Right forelimb (tissue), 1 donor: ENCODE measurements around the gene POLA1.

Experiments used
- DNase-seq: peaks from one replicate; pipeline ENCODE4 v3.0.0-alpha.2; 2018

Gene POLA1

DNA sequence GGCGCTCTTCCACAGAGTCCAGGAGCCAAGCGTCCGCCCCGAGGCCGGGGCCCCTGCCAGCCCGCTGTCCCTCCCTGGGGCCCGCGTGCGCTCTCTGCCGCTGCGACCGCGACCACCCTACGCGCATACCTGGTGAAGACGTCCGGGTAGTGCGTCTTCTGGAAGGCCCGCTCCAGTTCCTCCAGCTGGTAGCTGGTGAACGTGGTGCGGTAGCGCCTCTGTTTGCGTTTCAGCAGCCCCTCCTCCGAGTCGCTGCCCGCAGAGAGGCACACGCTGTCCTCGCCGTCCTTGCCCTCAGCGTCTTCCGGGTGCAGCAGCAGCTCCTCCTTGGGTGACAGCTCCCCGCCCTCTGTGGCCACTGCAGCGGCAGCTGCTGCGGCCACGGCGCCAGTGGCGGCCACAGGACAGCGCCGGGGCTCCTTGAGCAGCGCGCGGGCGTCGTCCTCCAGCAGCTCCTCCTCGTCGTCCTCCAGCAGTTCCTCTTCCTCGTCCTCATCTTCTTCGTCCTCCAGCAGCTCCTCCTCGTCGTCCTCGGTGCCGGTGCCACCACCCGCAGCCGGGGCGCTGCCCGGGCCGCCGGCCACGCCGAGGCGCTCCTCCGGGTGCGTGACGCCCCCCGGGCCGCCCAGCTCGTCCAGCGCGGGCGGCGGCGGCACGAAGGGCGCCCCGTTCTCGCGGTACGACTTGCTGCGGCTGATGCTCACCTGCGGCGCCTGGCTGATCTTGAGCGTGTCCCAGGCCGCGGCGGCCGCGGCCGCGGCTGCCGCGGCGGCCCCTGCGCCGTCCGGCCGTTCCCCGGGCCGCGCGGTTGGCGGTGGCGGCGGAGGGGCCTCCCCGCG, 319.3 kb downstream of the POLA1 start:
- no peak for DNase-seq

DNA sequence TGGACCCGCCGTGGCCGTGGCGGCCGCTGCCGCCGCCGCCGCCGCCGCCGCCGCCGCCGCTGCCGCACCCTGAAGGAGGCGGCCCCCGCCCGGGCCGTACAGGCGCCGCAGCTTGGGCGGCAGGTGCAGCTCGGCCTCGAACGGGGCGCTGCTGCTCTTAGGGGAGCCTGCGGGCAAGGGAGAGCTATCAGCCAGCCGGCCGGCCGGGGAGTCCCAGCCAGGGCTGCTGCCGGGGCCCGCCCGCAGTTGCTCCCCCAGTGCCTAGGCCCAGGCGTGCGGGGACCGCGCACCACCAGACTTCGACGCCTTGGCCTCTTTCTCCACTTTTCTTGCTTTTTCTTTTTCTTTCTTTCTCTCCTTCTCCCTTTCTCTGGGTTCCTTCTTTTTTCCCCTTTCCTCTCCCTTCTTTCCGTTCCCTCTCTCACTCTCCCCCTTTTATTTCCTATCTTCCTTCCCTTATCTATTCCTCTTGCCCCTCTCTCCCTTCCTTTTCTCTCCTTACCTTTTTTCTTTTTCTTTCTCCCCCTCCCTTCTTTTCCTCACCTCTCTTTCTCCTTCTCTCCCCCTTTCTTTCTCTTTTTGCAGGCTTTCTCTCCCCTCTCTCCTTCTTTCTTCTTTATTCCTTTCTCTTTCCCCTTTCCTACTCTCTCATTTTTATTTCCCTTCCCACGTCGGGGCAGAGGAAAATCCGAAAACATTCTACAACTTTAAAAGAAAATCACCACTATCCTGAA, 320.1 kb downstream of the POLA1 start:
- no peak for DNase-seq

DNA sequence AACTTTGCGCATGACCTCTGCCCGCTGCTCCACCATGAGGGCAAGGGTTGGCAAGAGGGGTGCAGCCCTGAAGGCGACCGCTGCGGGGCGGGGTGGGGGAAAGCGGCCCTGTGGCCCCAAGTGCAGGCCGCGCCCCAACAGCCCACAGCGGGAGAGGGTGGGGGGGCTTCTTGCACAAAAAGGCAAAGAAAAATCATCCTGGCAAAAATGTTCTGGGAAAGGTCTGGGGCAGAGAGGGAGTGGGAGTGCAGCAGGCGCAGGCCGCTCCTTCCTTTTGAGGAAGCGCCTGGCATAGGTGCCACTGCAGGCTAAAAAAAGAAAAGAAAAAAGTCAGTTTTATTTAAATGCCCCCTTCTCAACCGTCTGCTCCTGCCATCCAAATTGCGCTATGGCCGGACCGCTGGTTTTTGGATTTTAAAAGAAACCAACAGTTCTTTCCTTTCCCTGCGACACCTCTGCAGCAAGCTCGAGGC, 320.7 kb downstream of the POLA1 start:
- DNase-seq, result no peak

DNA sequence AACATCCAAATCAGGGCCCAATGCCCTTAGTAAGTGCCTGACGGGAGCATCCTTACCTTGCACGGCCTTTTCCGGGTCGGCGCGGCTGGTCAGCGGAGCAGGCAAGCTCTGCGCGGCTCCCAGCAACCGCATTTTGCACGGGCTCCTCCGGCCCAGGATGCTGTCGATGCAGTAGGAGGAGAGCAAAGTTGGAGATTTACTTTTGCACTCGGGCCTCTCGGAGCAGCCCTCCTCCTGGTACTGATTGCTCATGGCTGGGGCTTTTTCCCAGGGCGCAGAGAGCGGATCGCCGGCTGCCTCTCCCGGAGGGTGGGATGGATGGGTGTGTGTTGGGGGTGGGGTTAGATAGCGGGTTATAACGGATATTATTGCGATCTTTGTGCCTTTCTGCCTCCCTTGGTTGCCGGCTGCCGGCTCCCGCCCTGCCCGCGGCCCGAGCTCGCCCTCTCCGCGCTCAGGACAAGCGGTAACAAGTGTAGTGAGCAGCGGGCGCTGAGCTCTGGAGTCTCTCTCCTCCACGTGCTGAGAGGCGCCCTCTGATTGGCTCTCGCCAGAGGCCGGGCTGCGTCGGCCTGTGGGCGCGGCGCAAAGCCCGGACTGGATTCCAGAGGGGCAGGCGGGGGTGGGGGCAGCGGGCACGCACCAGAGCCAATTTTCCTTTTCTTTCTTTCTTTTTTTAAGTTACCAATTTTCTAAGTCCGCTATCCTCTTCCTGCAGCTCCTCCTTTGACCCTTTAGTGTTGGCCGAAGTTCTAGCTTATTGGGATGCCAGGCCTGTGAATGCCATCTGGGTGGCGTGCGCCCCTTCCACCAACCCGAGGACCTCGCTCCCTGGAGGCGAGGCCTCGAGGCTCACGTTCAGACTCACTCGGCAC, 322.0 kb downstream of the POLA1 start, which contains the start of gene ARX:
Gene ARX, minus strand, starts transcription at position 480 of the 875 bp plus-strand sequence. Its CDS starts 228 bp downstream, at position 252.
- no peak for DNase-seq

DNA sequence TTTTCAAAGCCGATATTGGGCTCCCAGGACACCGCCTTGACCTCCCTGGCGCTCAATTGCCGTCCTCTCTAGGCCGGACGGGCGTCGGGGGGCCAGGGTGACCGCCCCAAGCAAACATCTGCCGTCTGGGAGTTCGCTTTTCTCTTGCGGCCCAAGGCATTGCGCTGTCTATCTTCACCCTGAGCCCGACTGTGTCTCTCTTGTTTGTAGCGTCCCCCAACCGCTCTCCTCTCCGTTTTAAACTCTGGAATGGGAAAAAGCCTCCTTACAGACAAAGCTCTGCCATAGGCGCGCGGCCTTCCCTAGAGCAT, 322.6 kb downstream of the POLA1 start:
- no peak for DNase-seq

DNA sequence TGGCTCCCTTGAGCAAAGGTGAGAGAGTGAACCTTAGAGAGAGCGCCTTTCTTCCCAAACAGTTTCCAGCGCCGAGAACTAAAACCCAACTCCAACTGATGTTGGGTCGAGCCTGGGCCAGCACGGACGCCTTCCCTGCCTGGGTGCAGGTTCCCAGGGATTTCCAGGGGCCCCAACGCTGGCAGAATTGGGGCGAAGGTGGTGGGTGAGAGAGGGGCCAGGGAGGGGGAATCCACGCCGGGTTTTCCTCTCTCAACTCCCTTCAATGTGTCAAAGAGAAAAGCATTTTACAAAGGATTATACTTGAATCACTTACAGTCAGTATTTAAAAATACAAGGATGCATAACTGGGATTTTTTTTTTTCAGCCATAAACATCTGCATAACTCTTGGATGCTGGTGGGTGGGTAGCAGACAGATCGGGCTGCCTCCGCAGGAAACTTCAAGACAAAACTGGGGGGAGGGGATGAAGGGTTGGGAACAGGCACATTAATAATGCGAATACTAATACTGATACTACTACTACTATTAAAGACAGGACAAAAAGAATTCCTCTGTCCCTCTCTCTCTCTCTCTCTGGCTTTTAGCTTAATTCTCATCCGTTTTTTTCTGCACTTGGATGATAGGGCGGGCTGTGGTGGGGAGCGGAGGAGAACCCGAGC, 323.4 kb downstream of the POLA1 start:
- DNase-seq, result no peak

DNA sequence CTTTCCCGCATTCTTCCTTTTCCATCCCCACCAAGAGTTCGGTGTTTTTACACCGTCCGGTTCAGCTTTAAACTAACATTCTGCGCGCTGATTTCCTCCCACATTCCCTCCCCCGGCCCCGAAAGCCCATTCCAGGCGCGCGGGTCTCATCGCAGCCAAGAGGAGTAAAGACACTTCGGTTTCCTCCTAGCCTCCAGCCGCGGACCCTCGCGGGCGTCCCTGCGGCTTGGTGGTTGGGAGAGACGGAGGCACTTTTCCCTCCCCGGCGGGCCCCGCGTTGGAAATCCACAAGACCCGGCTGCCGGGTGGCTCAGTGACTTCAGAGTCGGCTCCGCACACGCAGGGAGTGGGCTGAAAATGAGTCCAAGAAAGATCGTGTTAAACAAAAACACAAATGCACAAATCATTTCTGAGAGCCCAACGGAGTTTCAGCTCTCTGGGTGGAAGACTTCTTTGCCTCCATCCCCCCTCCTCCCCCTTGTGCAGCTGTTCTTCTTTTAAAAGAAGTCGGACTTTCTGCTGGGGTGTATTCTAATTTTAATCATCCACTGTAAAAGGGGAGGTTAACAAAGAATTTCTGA, 324.0 kb downstream of the POLA1 start:
- DNase-seq, result no peak

DNA sequence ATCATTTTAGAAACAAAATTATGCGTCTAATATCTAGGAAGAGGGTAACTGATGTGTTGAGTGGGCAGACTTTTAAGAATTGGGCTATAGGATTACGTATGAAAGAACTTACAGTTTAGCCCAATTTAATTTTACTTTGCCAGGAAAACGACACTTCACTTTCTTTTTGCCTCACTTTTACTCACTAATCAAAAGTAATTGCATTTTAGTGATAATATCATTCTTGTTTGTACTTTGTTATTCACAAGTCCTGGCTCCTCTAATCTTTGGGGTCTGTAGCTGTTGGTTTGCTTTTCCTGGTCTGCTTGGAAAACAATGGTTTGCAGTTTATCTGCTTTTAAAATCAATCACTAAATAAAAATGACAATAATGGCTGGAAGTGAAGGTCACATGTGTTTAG, 325.0 kb downstream of the POLA1 start:
- DNase-seq, result no peak

DNA sequence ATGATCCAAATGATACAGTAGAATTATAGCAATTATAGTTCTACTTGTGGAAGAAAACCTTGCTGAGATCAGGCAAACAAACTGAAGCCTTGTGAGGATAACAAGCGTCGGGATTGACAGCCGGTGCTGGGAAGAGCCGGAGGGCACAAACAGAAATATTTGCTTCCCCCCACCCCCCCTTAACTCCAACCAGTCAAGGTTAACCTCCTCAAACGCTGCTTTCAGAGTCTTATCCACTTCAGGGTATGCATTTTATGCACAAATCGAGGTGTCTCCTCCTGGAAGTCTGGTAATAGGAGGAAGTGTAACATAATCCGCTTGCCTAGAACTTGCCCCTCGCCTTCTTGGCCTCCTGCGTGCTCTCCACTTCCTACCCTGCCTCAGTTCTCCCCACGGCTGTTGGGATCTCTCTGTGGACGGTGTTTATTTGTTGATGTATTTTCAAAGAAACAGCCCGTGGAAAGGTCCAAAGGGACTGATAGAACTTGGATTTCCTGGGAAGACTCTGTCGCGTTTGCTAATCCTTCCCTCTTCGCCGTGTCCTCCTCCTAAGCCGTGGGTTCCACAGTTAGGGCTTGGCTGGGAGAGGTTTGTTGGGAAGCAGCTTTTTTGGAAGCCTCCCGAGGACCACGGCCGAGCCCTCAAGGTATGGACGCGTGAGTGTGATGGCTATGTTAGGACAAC, 326.1 kb downstream of the POLA1 start:
- DNase-seq, result no peak

DNA sequence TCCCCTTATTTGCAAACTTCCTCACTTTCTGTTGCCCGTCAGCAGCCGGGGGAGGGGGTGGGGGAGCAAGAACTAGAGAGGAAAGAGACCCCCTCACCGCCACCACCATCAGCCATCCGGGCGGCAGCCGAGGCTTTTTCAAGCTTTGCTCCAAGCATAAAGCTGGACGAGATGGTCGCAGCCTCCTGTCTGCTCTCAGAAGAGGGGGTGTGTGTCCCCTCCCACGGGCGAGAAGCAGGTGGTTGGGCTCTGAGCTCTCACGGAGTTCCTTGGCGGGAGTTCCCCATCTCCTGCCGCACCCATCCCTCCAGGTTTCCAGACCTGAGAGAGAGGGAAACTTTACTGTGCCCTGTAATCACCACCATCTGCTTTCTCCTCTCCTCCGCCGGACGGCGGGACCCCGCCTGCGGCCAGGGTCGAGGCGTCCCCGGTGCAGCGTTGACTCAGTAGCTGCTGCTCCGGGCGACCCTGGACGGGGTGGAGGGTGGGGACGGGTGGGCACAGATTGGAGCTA, 326.7 kb downstream of the POLA1 start:
- DNase-seq, result no peak

DNA sequence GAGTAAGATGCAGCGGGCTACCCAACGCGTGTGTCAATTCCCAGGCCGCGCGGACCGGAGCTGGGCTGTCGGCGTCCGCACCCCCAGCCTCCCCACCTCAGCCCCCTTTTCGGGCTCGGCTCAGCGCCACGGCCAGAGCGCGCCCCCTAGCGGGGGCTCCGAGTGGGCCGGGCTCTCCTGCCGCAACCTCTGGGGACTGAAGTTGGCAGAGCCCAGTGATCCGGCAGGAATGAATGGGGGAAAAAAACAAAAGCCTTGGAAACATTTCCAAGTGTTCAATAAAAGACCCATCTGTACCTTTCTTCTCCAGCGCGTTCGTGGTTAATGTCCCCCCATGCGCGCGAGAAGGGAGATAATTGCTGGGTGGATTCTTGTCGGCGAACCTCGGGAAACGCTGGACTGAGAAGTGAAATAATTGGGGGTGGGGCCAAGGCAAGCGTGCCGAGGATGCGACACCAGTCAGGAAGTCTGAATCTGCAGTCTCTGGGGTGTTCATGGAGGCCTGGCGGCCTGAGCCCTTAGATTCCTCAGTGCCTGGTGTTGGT, 327.3 kb downstream of the POLA1 start:
- DNase-seq, result no peak

DNA sequence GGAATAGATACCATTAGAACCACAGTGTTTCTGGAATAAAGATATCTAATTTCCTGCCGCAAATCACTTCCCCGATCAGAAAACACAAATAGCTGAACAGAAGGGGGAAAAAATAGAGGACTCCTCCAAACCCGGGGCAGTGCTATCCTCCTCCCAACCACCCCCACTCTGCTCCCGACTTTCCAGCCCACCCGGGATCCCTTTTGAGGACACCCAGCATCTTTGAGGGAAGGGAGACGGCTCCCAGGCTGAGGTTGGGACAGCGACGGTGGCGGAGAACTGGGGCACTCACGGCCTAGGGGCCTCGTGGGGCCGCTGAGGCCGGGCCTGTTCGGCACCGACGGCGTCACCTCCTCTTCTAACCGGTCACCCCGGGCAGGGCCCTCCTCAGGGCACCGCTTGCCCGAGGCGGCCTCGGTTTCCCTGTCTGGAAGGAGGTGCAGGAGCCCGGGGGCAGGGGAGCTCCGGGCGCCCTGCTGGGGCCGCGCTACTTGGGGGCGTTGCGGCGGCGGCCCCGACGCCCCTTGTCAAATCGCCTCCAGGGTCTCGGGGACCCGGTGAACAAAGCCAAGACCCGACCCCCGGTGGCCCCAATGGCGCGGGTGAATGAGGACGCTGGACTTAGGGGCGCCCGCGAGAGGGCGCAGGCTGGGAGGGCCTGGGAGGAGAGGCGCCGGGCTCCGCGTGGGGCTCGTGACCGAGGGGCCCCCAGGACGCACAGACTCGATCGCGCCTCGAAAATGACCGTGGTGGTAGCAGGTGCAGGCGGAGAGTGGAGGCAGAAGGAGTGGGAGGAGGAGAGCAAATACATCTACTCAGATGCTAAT, 329.0 kb downstream of the POLA1 start:
- DNase-seq, result no peak

DNA sequence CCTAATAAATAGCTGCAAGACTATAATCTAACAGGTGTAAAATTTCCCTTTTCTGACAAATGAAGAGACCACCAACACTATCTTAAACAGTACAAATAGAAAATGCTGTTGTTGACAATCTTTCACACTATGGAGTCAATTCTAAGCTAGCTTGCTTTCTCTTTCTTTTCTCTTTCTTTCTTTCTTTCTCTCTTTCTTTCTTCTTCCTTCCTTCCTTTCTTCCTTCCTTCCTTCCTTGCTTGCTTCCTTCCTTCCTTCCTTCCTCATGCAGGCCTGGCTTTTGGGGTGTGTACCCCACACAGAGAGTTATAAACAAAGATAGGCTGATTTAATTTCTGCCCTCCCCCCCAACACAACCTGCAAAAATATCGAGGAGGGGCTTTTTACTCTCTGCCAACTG, 330.2 kb downstream of the POLA1 start:
- DNase-seq, result no peak

DNA sequence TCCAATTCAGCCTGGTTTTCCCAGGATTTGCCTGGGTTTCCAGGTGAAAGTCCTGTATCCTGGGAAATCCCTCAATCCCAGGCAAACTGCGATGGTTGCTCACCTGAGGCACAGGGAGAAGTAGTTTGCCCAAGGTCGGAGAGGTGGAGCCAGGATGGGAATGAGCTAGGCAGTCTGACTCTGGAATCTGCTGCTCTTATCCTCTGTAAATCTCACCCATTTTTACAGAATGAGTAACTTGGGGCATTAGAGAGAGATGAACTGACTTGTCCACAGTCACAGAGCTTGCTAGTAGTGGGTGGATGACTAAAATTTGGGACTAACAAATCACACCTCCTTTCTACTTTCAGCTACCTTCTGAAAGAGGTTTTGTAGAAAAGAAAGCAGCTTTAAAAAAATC, 331.9 kb downstream of the POLA1 start:
- no peak for DNase-seq

DNA sequence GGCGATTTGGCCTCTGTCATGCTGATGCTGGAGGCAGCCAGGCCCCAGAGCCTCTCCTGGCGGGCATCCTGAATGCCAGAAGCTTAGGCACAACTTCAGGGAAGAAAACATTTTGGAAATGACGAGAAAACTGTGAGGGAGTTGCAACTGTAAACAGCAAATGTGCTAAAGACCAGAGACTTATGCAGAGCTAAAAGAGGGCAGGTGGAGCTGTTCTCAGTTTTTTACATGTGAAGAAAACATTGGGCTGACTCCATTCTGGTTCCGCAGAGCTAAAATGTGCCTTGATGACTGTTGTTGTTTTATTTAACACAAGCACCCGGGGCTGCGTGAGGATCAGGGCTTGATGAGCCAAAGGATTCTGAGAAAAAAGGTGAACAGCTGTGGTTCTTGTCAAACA, 332.9 kb downstream of the POLA1 start:
- no peak for DNase-seq

DNA sequence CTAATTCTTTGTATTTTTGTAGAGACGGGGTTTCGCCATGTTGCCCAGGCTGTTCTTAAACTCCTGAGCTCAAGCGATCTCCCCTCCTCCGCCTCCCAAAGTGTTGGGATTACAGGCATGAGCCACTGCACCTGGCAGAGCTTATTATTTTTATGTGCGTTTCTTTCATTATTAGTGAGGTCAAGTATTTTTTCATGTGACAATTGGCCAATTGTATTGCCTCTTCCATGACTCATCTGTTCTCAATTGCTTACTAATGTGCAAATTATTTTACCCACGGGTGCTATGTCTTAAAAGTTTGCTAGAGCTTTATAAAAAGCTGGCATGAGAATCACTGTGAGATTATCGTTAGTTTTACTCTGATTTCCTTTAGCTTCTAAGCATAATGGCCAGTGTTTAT, 335.0 kb downstream of the POLA1 start:
- DNase-seq, result no peak

DNA sequence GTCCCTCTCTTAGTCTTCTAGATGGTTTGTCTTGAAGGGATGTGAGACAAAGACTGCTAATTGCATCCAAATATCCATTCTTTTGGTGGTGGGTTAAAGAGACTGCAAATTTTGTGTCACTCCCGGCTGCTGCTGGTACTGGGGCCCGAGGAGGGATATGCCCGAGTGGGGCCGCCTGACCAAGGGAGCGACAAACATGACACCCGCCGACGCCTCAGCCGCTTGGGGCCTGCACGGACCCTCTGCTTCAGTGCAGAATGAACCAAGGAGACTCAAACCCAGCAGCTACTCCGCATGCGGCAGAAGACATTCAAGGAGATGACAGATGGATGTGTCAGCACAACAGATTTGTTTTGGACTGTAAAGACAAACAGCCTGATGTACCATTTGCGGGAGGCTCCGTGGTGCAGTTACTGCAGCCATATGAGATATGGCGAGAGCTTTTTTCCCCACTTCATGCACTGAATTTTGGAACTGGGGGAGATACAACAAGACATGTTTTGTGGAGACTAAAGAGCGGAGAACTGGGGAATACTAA, 335.6 kb downstream of the POLA1 start:
- no peak for DNase-seq

DNA sequence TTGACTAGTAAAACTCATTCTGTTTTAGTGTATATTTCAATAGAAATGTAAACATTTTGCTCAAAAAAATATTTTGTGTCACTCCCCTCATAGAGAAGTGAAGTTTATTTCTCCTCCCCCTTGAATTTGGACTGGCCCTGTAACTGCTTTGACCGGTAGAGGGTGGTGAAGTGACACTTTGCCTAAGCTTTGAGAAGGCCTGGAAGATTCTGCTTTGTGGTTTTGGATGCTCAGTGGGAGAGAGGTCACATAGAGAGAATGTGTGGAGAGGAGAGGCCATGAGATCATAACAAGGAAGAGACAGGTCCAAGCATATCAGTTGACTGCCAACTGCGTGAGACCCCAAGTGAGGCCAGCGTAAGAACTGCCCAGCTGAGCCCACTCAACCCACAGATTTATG, 341.2 kb downstream of the POLA1 start:
- no peak for DNase-seq

DNA sequence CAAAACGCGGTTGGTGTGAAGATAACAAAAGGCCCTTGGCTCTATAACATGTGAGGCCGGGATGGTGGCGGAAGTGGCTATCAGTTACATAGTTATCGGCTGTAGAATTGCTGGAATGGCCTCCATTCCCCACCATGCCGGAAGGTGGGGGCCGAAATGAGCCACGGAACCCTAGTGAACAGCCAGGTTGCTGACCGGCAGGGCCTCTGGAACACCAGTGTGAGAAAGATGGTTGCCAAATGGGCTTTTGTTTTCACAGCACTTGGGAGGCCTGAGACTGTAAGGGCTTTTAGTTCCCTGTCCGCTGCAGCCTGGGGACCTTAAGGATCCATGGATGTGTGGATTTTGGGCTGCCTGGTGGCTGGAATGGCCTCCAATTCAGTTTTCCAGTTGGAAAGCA, 345.3 kb downstream of the POLA1 start:
- no peak for DNase-seq

DNA sequence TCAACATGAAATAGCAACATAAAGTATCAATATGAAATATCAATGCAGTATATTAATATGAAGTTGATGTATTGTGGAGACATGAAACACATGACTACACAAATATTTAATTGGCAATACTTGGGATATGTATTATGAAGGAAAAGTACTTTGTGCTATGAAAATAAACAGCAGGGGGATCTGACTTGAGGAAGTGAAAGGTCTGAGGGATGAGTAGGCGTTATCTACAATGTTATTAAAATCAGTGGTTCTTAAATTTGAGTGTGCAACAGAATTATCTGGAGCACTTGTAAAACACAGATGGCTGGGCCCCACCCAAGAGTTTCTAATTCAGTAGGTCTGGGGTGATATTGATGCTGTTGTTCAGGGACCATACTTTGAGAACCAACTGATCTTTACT, 349.5 kb downstream of the POLA1 start:
- no peak for DNase-seq
